Thyroid gland (tissue), 4 donors: ENCODE measurements around the gene SMARCA4. TPM values are rescaled to one million over a fixed set of nuclear protein-coding genes. Genes with fewer than 3 reads are reported as not detected.

Experiments used
- DNase-seq, 2 donors: peaks; one replicate each; pipeline ENCODE4 v3.0.0-alpha.2; 2019
- H3K27ac ChIP-seq, 3 donors: fragments of 200-600 bp; sonication (generic); 1 replicate in 2 of 3; 2 replicates in 1 of 3; pipeline ENCODE4 v1.5.1; 2016 to 2019; ENCODE audit warnings: mild to moderate bottlenecking in 1 of 3, moderate library complexity in 1 of 3
- H3K27me3 ChIP-seq: fragments of 200-600 bp; sonication (generic); one replicate; pipeline ENCODE4 v1.5.1; 2019
- H3K36me3 ChIP-seq, 2 donors: fragments of 200-600 bp; sonication (generic); one replicate each; pipeline ENCODE4 v1.5.1; 2016 to 2019
- H3K4me1 ChIP-seq, 2 donors: fragments of 200-600 bp; sonication (generic); one replicate each; pipeline ENCODE4 v1.5.1; 2017 to 2019
- H3K4me3 ChIP-seq, 3 donors: fragments of 200-600 bp; sonication (generic); replicated peaks in 1 of 3; 1 replicate in 2 of 3; 2 replicates in 1 of 3; pipeline ENCODE4 v1.5.1; 2016; ENCODE audit warnings: mild to moderate bottlenecking in 1 of 3
- H3K9me3 ChIP-seq: fragments of 200-600 bp; sonication (generic); one replicate; pipeline ENCODE4 v1.5.1; 2017
- POLR2A ChIP-seq, 2 donors: fragments of 450-650 bp; IDR thresholded peaks; one replicate each; pipeline ENCODE4 v1.6.1; 2017; ENCODE audit warnings: antibody characterized with exemption in 2 of 2, mild to moderate bottlenecking in 2 of 2, moderate library complexity in 1 of 2
- WGBS, 2 donors: methylation state at CpG; one replicate each; pipeline ENCODE4 v1.1.5; 2017; 5-methylcytosine and 5-hydroxymethylcytosine counted together
- intact Hi-C: fragments of 100-400 bp; cut with DNase I; formaldehyde crosslinking; loops from one replicate; pipeline ENCODE4 v1.15.1; 2023
- total RNA-seq, 4 donors: library from RNA; depleted of rRNA; stranded (reverse); fragments of >200 nt; gene quantifications; one replicate each; pipeline ENCODE4 v1.2.3, GENCODE V29; 2016
- TF ChIP-seq, protein P1 (sequence below), 6 experiments: fragments of 200-600 bp in 3 of 6; fragments of 450-650 bp in 3 of 6; sonication (generic) in 3 of 6; IDR thresholded peaks; one replicate each; pipeline ENCODE4 v1.5.1; 2016 to 2019; ENCODE audit warnings: antibody characterized with exemption in 6 of 6, mild to moderate bottlenecking in 2 of 6, inconsistent platforms in 1 of 6, moderate library complexity in 1 of 6

Gene SMARCA4
- total RNA-seq, 4 donors from 2014 or later = 49.4 to 108 (median 89.0) TPM

DNA sequence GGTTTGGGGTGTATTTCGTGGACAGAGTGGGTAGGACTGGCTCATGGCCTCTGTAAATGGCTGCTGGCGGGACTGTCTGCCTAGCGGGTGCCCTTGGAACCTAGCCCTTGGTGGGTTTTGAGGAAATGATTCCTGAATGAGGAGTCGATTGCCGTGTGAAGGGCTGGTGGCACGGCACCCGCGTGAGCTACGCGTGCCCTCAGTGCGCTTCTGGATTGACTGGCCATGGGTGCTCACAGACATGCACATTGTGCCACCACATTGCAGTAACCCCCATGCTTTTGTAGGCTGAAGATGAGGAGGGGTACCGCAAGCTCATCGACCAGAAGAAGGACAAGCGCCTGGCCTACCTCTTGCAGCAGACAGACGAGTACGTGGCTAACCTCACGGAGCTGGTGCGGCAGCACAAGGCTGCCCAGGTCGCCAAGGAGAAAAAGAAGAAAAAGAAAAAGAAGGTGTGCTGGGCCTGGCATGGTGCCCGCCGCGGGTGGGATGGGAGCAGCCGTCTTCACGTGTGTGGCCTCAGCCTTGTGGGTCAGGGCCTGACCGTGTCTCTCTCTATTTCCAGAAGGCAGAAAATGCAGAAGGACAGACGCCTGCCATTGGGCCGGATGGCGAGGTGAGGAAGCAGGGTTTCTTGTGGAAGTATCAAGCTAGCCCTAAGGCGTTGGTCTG is 35.2 kb downstream of the SMARCA4 start:
- H3K27ac ChIP-seq = no peak overlapping the region
- H3K4me1 ChIP-seq = no peaks in the 10 kb centered on the region
- 87 to 96% methylated on average over 19 to 29 of the region's 29 CpGs for WGBS, 2 donors
- H3K4me3 ChIP-seq = no peak overlapping the region
- intact Hi-C loops = no loop called here
- peaks cover 40 to 48% of the 10 kb centered on the region in 2 donors for H3K36me3 ChIP-seq
- TF ChIP-seq, protein P1, sequence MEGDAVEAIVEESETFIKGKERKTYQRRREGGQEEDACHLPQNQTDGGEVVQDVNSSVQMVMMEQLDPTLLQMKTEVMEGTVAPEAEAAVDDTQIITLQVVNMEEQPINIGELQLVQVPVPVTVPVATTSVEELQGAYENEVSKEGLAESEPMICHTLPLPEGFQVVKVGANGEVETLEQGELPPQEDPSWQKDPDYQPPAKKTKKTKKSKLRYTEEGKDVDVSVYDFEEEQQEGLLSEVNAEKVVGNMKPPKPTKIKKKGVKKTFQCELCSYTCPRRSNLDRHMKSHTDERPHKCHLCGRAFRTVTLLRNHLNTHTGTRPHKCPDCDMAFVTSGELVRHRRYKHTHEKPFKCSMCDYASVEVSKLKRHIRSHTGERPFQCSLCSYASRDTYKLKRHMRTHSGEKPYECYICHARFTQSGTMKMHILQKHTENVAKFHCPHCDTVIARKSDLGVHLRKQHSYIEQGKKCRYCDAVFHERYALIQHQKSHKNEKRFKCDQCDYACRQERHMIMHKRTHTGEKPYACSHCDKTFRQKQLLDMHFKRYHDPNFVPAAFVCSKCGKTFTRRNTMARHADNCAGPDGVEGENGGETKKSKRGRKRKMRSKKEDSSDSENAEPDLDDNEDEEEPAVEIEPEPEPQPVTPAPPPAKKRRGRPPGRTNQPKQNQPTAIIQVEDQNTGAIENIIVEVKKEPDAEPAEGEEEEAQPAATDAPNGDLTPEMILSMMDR (IDR thresholded peaks at IDR 0.05) = no peak
- no peak for TF ChIP-seq POLR2A (IDR thresholded peaks at IDR 0.05)
- H3K27me3 ChIP-seq = no peaks in the 10 kb centered on the region
- DNase-seq = no peak
- H3K9me3 ChIP-seq = no peaks in the 10 kb centered on the region

DNA sequence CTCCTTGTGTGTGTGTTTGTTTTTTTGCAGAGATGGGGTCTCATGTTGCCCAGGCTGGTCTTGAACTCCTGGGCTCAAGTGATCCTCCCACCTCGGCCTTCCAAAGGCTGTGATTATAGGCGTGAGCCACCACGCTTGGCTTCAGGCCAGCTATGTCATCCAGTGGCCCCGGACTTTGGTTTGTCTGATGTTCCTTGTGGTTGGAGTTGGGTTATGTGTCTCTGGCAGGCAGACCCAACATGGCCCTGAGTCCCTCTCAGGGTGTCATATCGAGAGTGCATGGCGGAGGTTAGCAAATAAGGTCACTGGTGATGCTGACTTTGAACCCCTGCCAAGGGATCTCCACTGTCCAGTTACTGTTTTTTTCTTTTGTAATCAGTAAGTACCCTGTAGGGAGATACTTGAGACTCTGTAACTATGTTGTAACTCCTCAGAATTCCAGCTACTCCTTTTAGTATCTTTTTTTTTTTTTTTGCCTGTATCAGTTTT is 37.3 kb downstream of the SMARCA4 start:
- Histone ChIP-seq H3K36me3 (peaks cover 36 to 49% of the 10 kb centered on the region in 2 donors), H3K27me3 (no peaks in the 10 kb centered on the region), H3K27ac (no peak overlapping the region), H3K4me1 (no peaks in the 10 kb centered on the region), H3K4me3 (no peak overlapping the region), H3K9me3 (no peaks in the 10 kb centered on the region)
- no peak for TF ChIP-seq POLR2A (IDR thresholded peaks at IDR 0.05)
- TF ChIP-seq, protein P1 (IDR thresholded peaks at IDR 0.05) = no peak
- 53 to 59% methylated on average over 6 of the region's 6 CpGs for WGBS, 2 donors
- intact Hi-C loops = no loop called here
- peak; percentile 19 to 51 for DNase-seq

DNA sequence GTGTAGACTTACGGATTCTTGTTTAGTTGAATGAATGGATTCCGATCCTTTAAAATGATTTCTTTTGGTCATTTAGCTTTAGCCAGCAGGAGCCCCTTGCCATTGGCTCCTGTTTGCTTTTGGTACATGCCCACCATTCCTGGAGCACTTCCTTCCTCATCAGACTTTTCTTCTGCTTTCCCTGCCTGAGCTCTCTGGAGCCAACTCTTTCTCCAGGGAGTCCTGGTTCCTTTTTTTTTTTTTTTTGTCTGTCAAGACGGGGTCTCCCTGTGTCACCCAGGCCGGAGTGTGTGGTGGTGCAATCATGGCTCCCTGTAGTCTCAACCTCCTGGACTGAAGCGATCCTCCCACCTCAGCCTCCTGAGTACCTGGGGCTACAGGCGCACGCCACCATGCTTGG is 37.8 kb downstream of the SMARCA4 start:
- intact Hi-C loops = no loop called here
- Histone ChIP-seq H3K36me3 (peaks cover 41 to 55% of the 10 kb centered on the region in 2 donors), H3K27ac (no peak overlapping the region), H3K9me3 (no peaks in the 10 kb centered on the region), H3K4me1 (no peaks in the 10 kb centered on the region), H3K27me3 (no peaks in the 10 kb centered on the region), H3K4me3 (no peak overlapping the region)
- TF ChIP-seq POLR2A (IDR thresholded peaks at IDR 0.05) = no peak
- TF ChIP-seq, protein P1 (IDR thresholded peaks at IDR 0.05) = no peak
- WGBS, 2 donors = 93 to 94% methylated on average over 7 of the region's 7 CpGs
- no peak for DNase-seq

DNA sequence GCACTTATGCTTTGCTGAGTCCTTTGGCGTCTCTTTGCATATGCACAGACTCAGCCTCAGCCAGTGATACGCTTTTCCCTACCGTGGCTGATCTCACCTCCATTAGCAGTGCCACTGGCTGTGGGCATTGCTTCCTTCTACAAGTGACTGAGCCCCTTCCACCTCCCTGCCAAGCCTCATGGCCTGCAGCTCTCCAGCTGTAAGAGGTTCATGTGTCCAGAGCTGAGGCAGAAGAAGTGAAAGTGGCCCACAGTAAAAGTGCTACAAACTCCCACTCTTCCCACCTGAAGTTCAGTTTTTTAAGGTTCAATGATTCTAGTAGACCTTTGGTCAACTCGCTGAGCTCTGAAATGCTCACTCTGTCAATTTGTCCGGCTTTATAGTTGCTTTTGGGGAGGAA is 44.7 kb downstream of the SMARCA4 start:
- Histone ChIP-seq H3K9me3 (no peaks in the 10 kb centered on the region), H3K36me3 (peaks cover 29 to 32% of the 10 kb centered on the region in 2 donors), H3K4me3 (no peak overlapping the region), H3K27me3 (no peaks in the 10 kb centered on the region), H3K27ac (peak overlapping the region in 1 of 3 donors; percentile 36), H3K4me1 (peaks cover 5 to 6% of the 10 kb centered on the region in 2 donors)
- no peak for TF ChIP-seq POLR2A (IDR thresholded peaks at IDR 0.05)
- TF ChIP-seq, protein P1 (IDR thresholded peaks at IDR 0.05) = no peak
- intact Hi-C loops = no loop called here
- 49 to 52% methylated on average over 5 of the region's 5 CpGs for WGBS, 2 donors
- DNase-seq = peak; percentile 60

DNA sequence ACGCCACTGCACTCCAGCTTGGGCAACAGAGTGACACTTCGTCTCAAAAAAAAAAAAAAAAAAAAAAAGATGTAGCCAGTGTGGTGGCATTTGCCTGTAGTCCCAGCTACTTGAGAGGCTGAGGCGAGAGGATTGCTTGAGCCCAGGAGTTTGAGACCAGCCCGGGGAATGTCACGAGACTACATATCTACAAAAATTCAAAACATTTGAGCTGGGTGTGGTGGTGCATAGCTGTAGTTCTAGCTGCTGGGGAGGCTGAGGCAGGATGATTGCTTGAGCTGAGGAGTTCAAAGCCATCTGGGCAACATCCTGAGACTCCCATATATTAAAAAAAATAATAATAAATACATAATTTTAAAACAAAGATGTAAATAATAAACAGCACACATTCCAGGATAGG is 46.6 kb downstream of the SMARCA4 start:
- intact Hi-C loops = no loop called here
- peaks cover 31 to 32% of the 10 kb centered on the region in 2 donors for H3K36me3 ChIP-seq
- 96 to 97% methylated on average over 5 of the region's 5 CpGs for WGBS, 2 donors

More for the DNA sequence above, 46.6 kb downstream of the SMARCA4 start:
- Histone ChIP-seq H3K4me1 (peaks cover 5 to 6% of the 10 kb centered on the region in 2 donors), H3K4me3 (no peak overlapping the region), H3K27me3 (no peaks in the 10 kb centered on the region), H3K27ac (no peak overlapping the region), H3K9me3 (no peaks in the 10 kb centered on the region)
- DNase-seq = no peak
- TF ChIP-seq, protein P1 (IDR thresholded peaks at IDR 0.05) = no peak
- TF ChIP-seq POLR2A (IDR thresholded peaks at IDR 0.05) = no peak
